GM12892 (cell line): ENCODE measurements around the gene CDH6.

Experiments
- POLR2A ChIP-seq: IDR thresholded peaks from 2 replicates; pipeline ENCODE4 v1.6.1; 2011; ENCODE audit warnings: low read depth, low read length, control low read depth
- POLR2AphosphoS5 ChIP-seq: IDR thresholded peaks from 2 replicates; pipeline ENCODE4 v1.6.1; 2011; ENCODE audit warnings: low read depth, low read length, control low read depth
- TAF1 ChIP-seq: IDR thresholded peaks from 2 replicates; pipeline ENCODE4 v1.6.1; 2011; ENCODE audit warnings: low read depth, mild to moderate bottlenecking, control low read depth, low read length, borderline replicate concordance

GRCh38 chr5:31333475-31333874 is 140.0 kb downstream of the CDH6 start:
- TF ChIP-seq POLR2A, result no peak
- no peak for TF ChIP-seq TAF1
- no peak for TF ChIP-seq POLR2AphosphoS5
